H54 (cell line): Measurements from ENCODE around the gene SRP14.
A peak's percentile ranks its signal among the peaks of the same experiment; 100 is the strongest.
"Not testable (repeated sequence)": the region's sequence is repeated elsewhere in the genome, so short reads cannot be mapped to it uniquely, and the experiment has no call there.

Experiments used
- DNase-seq: peaks from one replicate; pipeline ENCODE4 v3.0.0; 2011; ENCODE audit warnings: low spot score, mixed read lengths; ENCODE audit not compliant: insufficient read length
- FAIRE-seq: peaks from 3 replicates; lab custom pipeline; 2011; peaks lifted over from hg19 to GRCh38; lab: Jason Lieb, UNC
- POLR2A ChIP-seq: IDR thresholded peaks from 2 replicates; pipeline ENCODE4 v1.6.1; 2011; ENCODE audit warnings: low read depth, mild to moderate bottlenecking, low read length

The SRP14 gene

DNA sequence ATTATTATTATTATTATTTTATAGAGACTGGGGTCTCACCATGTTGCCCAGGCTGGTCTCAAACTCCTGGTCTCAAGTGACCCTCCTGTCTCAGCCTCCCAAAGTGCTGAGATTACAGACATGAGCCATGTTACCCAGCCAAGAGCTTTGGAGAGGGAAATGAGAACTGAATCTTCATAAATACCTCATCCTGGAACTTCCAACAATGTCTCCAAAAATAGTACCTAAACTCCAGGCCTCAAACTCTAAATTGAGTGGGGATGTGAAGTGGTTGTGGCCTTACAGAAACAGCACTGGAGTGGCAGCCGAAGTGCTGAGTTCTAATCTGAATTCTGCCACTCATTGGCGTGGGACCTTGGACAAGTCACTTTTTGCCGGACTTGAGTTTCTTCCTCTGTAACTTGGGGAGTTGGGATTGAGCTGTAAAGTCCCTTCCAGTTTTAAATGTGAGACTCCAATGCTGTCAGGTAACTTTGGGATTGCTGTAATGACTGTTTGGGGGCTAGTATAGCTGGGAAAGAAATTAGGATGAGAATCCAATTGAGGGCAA lies 10.0 kb upstream of the SRP14 start:
- DNase-seq (no peak), FAIRE-seq (no peak)
- TF ChIP-seq POLR2A, result no peak

DNA sequence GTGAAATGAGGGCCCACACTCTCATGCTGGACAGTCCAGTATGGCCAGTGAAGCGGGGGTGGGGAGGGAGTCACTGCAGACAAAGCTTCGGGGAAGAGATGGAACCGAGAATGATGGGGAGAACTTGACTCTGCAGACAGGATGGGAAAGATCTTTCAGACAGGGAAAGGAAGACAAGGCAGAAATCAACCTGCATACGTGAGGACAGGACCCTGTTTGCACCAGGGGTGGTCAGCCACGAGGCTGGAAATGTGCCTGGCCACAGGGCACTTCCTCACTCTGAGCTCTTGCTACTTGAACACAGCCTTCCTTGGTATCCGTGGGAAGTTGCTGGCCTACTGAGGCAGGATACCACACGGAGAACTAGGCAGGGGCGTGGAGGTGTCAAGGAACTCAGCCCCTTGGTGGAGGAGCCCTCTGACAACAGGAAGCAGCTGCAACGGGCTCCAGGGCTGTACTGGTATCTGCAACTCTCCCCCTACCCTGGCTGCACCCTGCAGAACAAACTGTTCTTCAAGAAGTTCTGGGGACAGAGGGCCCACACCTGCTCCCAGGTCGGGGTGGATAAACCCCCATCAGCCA lies 9.3 kb upstream of the SRP14 start:
- no peak for TF ChIP-seq POLR2A

DNA sequence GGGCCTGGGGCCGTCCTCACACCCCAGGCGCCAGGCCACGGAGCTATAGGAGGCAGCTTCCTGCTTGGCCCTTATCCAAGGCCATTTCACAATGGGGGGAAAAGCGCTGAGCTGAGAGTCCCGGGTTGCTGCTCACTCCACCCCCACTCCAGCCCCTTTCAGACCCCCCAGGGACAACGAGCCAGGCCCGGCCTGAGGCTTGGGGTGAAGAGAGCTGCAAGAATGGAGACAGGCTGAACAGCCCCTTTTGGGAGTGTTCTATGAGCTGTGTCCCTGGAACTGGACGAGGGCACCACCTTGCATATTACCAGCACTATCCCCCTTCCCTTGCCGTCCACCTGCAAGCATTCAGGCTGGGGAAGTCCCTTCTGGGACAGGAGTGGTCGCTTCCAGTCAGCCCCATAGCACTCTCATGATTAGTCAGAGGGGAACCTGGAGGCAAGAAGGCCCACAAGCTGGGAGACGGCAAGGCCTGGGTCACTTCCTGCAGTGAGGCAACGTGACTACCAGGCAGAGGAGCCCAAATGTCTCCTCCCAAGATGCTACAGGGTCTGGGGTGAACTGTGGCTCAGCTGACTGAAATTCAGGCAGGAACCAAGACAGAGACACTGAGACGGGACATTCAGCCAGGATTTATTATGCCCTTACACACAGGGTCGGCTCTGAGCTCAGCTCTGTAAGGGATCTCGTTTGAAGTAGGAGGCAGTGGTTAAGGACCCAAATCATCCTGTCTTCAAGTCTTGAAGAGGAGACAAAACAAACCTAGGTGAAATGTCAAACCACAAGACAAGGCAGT lies 8.6 kb upstream of the SRP14 start:
- FAIRE-seq, result no peak
- DNase-seq, result peak; percentile 70
- TF ChIP-seq POLR2A, result no peak

More for the DNA sequence above, 9.3 kb upstream of the SRP14 start:
- no peak for DNase-seq
- no peak for FAIRE-seq

- no peak for TF ChIP-seq POLR2A
- FAIRE-seq, result peak; percentile 38
- DNase-seq, result peak; percentile 62
These were observed 7.9 kb upstream of the SRP14 start for GRCh38 chr15:40046721-40047414.

DNA sequence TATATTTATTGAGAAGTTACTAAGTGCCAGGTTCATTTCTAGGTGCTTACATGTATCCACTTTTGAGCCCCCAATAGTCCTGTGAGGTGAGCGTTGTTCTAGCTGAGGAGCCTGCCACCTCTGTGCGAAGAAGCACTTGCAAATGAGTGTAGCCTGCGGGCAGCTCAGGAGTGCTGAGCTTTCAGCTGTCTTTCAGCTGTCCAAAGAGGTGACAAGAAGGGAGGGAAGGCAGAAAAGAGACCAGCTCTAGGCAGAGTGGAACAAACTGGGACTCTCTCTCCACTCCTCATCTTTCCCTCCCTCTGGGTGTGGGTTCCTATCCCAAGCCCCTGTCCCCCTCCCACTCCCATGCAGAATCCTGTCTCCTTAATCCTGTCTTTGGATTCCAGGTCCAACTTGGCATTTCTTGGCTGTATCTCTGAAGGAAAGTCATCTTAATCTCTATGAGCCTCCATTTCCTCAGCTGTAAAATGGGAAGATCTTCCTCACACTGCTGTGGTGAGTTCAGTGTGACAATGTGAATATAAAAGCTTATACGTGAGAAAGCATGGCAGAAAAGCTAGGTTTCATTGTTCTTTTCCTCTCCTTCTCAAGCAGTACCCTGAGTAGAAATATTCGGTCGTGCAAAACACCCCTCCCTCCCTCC lies 6.7 kb upstream of the SRP14 start:
- DNase-seq (no peak), FAIRE-seq (no peak)
- no peak for TF ChIP-seq POLR2A

GRCh38 chr15:40044717-40045571 lies 6.0 kb upstream of the SRP14 start:
- FAIRE-seq, result peak; percentile 41
- peak; percentile 84 for DNase-seq

DNA sequence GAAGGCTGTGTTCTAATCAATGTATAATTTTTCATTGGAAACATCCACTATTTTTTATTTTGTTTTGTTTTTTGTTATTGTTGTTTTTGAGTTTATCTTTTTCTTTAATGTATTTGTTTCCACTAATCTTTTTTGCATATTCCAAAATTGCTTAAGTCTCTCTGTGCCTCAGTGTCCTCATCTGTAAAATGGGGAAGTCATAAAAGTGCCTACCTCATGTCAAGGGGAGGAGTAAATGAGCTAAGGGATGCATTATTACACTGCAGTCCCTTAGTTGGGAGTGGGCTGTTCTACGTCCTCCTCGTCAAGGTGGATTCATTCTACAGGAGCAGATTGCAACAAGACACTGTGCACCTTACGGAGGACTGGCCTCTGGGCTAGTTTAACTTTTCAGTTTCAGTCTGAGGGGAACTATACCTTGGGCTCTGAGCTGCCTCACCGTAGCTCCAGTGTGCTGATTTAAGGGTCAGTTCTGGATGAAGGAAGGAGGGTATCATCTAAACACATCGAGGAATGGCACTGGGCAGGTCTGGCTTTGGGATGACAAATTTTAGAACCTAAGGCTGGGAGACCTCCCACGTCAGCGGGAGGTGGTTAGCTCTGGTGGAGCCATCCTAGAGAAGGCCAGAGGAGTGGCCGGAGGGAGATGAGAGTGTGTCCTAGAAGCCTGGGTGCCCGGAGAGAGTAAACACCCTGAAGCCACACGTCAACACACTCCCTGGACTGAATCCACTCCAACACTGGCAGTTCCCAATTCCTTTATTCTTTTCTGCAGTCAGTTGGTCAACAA lies 5.1 kb upstream of the SRP14 start:
- TF ChIP-seq POLR2A, result no peak
- FAIRE-seq (no peak), DNase-seq (no peak)

More at GRCh38 chr15:40044717-40045571, 6.0 kb upstream of the SRP14 start:
- TF ChIP-seq POLR2A, result no peak

- DNase-seq (no peak), FAIRE-seq (no peak)
- no peak for TF ChIP-seq POLR2A
These were observed 3.9 kb upstream of the SRP14 start for GRCh38 chr15:40042791-40043320.

GRCh38 chr15:40040770-40041169 lies 1.8 kb upstream of the SRP14 start:
- no peak for TF ChIP-seq POLR2A
- no peak for FAIRE-seq

GRCh38 chr15:40040293-40040635 lies 1.3 kb upstream of the SRP14 start:
- FAIRE-seq (no peak), DNase-seq (no peak)
- TF ChIP-seq POLR2A, result no peak

More at GRCh38 chr15:40040770-40041169, 1.8 kb upstream of the SRP14 start:
- no peak for DNase-seq

GRCh38 chr15:40038275-40038637 lies 725 bp downstream of the SRP14 start:
- DNase-seq (no peak), FAIRE-seq (no peak)
- no peak for TF ChIP-seq POLR2A

- no peak for FAIRE-seq
- no peak for TF ChIP-seq POLR2A
- DNase-seq, result no peak
These were observed 1.3 kb downstream of the SRP14 start for GRCh38 chr15:40037721-40038120.

DNA sequence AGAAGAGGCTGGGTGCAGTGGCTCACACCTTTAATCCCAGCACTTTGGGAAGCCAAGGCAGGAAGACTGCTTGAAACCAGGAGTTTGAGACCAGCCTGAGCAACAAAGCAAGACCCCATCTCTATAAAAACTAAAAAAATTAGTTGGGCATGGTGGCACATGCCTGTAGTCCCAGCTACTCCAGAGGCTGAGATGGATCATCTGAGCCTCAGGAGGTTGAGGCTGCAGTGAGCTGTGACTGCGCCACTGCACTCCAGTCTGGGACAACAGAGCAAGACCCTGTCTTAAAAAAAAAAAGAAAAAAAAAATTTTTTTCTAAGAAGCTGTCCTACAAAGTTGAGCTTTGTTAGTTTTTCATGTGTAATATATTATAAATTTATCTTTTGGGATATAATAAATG lies 3.8 kb downstream of the SRP14 start:
- FAIRE-seq, DNase-seq: not testable (repeated sequence)
